ENCODE measurements around the gene CD160. TPM values are rescaled to one million over a fixed set of nuclear protein-coding genes. Genes with fewer than 3 reads are reported as not detected.

The CD160 gene
- total and polyA plus RNA-seq, 10 of the 15 experiments (the other 5 are each of a cell fraction or from before 2014, with no cell fraction given) = 0.06 to 1.1 (median 0.26) TPM; not detected in 5

DNA sequence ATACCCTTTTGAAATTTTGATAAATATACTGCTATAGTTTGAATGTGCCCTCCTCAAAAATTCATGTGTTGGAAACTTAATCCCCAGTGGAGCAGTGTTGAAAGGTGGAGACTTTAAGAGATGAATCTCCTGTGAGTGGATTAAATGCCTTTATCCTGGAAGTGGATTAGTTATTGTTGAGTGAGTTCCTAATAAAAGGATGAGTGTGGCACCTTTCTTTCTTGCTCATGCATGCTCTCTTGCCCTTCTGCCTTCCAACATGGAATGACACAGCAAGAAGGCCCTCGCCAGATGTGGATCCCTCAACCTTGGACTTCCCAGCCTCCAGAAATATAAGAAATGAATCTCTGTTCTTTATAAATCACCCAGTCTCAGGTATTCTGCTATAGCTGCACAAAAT is 51.8 kb downstream of the CD160 start:
- 100% methylated on average over 1 of the region's 1 CpG for WGBS (ENCODE audit: insufficient coverage, insufficient replicate concordance, low lambda C conversion rate, missing lambda C conversion rate)
- ChIA-PET RAD21 (ENCODE audit: unreplicated experiment) (no interaction called here), POLR2A (interaction anchor here (0.6 kb wide), 1 partner anchor 16 kb away, joined by 4 read pairs; no protein-coding TSS in a partner anchor), CTCF (interaction anchor here (1.2 kb wide), 1 partner anchor 11 kb away, joined by 4 read pairs; no protein-coding TSS in a partner anchor), SMC1A (ENCODE audit: uncharacterized antibody, unreplicated experiment) (no interaction called here)
- Histone ChIP-seq H3K4me3 (no peak overlapping the region), H3K4me1 (ENCODE audit: control insufficient read depth, insufficient read depth, low read length) (no peaks in the 10 kb centered on the region), H3K36me3 (ENCODE audit: control insufficient read depth in 2 of 2, insufficient read depth in 2 of 2, low read length in 1 of 2) (peaks cover 0 to 10% of the 10 kb centered on the region in 2 experiments; a peak in 2 of 4 replicates), H3K9ac (ENCODE audit: control insufficient read depth, insufficient read depth, low read length) (no peak overlapping the region), H3K4me2 (ENCODE audit: control insufficient read depth, insufficient read depth) (no peak overlapping the region), H3K9me3 (replicated peaks; ENCODE audit: control insufficient read depth, insufficient read depth, low read length) (no peaks in the 10 kb centered on the region; the same call in 2 of the 3 replicates), H3K27ac (ENCODE audit: control insufficient read depth, insufficient read depth) (no peak overlapping the region), H2AFZ (ENCODE audit: control insufficient read depth, low read depth, low read length) (no peak overlapping the region), H4K20me1 (ENCODE audit: control insufficient read depth, insufficient read depth) (no peaks in the 10 kb centered on the region), H3K27me3 (replicated peaks in 1 of 2; ENCODE audit: control insufficient read depth in 2 of 2, insufficient read depth in 2 of 2, low read length in 1 of 2) (no peaks in the 10 kb centered on the region), H3K79me2 (ENCODE audit: control insufficient read depth, insufficient read depth, low read length) (no peaks in the 10 kb centered on the region)
- DNase-seq (ENCODE audit: low read depth, low spot score) (no peak), FAIRE-seq (no peak), ATAC-seq (no peak)
- intact Hi-C loops (cut with micrococcal nuclease; ENCODE audit: unreplicated experiment) = no loop called here
- in situ Hi-C loops (cut with MboI) = no loop called here
- no peak for TF ChIP-seq BACH1 (IDR thresholded peaks at IDR 0.05; ENCODE audit: borderline replicate concordance)
- TF ChIP-seq STAT3 (IDR thresholded peaks at IDR 0.05; ENCODE audit: low read depth, low read length) = no peak
- no peak for TF ChIP-seq BCL11A (IDR thresholded peaks at IDR 0.05; ENCODE audit: low read depth, low read length)
- no peak for TF ChIP-seq SMAD1 (IDR thresholded peaks at IDR 0.05; ENCODE audit: low read depth, partially characterized antibody)
- TF ChIP-seq DPF2 (IDR thresholded peaks at IDR 0.05) = no peak
- TF ChIP-seq, protein P1, sequence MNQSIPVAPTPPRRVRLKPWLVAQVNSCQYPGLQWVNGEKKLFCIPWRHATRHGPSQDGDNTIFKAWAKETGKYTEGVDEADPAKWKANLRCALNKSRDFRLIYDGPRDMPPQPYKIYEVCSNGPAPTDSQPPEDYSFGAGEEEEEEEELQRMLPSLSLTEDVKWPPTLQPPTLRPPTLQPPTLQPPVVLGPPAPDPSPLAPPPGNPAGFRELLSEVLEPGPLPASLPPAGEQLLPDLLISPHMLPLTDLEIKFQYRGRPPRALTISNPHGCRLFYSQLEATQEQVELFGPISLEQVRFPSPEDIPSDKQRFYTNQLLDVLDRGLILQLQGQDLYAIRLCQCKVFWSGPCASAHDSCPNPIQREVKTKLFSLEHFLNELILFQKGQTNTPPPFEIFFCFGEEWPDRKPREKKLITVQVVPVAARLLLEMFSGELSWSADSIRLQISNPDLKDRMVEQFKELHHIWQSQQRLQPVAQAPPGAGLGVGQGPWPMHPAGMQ (IDR thresholded peaks at IDR 0.05; ENCODE audit: borderline replicate concordance) = no peak
- TF ChIP-seq NFYB (IDR thresholded peaks at IDR 0.05; ENCODE audit: insufficient read depth, low read depth, low read length) = no peak
- no peak for TF ChIP-seq GATAD2B (conservative IDR thresholded peaks at IDR 0.05; ENCODE audit: low read depth)
- no peak for TF ChIP-seq POLR2AphosphoS5 (IDR thresholded peaks at IDR 0.05; ENCODE audit: low read length)
- TF ChIP-seq, protein P2, sequence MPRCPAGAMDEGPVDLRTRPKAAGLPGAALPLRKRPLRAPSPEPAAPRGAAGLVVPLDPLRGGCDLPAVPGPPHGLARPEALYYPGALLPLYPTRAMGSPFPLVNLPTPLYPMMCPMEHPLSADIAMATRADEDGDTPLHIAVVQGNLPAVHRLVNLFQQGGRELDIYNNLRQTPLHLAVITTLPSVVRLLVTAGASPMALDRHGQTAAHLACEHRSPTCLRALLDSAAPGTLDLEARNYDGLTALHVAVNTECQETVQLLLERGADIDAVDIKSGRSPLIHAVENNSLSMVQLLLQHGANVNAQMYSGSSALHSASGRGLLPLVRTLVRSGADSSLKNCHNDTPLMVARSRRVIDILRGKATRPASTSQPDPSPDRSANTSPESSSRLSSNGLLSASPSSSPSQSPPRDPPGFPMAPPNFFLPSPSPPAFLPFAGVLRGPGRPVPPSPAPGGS (IDR thresholded peaks at IDR 0.05; ENCODE audit: borderline replicate concordance, insufficient read depth, low read depth, low read length, poor library complexity, severe bottlenecking) = no peak
- TF ChIP-seq NR2C2 (IDR thresholded peaks at IDR 0.05; ENCODE audit: borderline replicate concordance, control insufficient read depth, insufficient read length, low read depth) = no peak
- no peak for TF ChIP-seq POU2F2 (IDR thresholded peaks at IDR 0.05; ENCODE audit: borderline replicate concordance, low read depth, low read length)
- TF ChIP-seq RCOR1 (conservative IDR thresholded peaks at IDR 0.05; ENCODE audit: low read depth, low read length) = no peak
- TF ChIP-seq RAD51 (IDR thresholded peaks at IDR 0.05) = no peak
- TF ChIP-seq ASH2L (IDR thresholded peaks at IDR 0.05; ENCODE audit: borderline replicate concordance, low read depth) = no peak
- no peak for TF ChIP-seq BMI1 (IDR thresholded peaks at IDR 0.05; ENCODE audit: borderline replicate concordance)
- no peak for TF ChIP-seq ETV6 (conservative IDR thresholded peaks at IDR 0.05 in 1 of 2, IDR thresholded peaks at IDR 0.05 in 1 of 2; ENCODE audit: borderline replicate concordance in 1 of 2, low read depth in 1 of 2)
- TF ChIP-seq RELA (IDR thresholded peaks at IDR 0.05; ENCODE audit: borderline replicate concordance, partially characterized antibody) = no peak
- BruUV-seq (replicated peaks) = no TSS peak

All from GM12878 (cell line).